ENCODE results near the gene IP6K3.

The IP6K3 gene

DNA sequence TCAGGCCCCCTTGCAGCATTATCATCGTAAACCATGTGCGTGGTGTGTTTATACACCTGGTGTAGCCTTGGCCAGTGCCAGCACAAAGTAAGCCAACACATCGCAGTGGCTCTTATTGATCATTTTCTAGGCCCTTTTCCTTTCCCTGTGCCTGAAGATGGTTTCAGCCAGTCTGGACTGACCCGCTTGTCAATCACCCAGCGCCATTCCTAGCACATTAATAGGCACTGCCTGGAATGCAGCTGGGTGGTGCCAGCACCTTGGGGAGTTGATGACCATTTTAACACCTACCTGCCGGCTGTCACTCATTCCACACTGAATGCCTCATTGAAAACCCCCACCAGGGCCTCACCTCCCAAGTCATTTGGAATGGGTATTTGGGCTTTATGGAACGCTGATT, 30.3 kb downstream of the IP6K3 start:
- TF ChIP-seq TAF1 (IDR thresholded peaks at IDR 0.05; ENCODE audit: borderline replicate concordance, insufficient read depth, low read length) = no peak
- no peak for TF ChIP-seq FOXP2 (optimal IDR thresholded peaks at IDR 0.05; ENCODE audit: borderline replicate concordance, extremely low read depth, extremely low read length, insufficient read depth)

DNA sequence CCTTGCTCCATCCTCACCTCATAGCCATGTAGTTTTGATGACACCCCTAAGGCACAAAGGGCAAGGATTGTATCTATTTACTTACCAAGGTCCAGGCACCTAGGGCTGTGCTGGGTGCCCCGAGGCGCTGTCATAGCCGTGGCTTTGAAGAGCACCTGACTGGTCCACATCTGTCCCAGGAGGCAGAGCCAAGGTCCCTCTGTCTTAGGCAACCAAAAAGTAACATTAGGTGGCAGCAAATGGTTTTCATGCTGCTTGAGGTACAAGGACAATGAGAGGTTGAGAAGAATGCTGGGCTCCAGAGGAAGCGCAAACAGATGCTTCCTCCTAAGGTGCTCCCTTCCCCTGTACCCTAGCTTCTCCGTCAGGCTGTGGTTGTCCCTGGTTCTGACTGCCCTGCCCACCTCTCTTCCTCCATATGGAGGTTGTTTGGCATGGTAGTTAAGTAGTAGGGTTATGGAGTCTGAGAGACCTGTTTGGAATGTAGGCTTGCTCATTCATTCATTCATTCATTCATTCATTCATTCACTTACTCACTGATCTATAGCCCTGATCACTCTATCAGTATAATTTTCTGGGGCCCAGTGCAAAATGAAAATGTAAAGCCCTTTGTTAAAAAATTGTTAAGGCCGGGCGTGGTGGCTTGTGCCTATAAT, 32.2 kb downstream of the IP6K3 start:
- TF ChIP-seq TAF1 (IDR thresholded peaks at IDR 0.05; ENCODE audit: borderline replicate concordance, insufficient read depth, low read length) (no peak), FOXP2 (optimal IDR thresholded peaks at IDR 0.05; ENCODE audit: borderline replicate concordance, extremely low read depth, extremely low read length, insufficient read depth) (no peak)
- TF ChIP-seq, protein P1, sequence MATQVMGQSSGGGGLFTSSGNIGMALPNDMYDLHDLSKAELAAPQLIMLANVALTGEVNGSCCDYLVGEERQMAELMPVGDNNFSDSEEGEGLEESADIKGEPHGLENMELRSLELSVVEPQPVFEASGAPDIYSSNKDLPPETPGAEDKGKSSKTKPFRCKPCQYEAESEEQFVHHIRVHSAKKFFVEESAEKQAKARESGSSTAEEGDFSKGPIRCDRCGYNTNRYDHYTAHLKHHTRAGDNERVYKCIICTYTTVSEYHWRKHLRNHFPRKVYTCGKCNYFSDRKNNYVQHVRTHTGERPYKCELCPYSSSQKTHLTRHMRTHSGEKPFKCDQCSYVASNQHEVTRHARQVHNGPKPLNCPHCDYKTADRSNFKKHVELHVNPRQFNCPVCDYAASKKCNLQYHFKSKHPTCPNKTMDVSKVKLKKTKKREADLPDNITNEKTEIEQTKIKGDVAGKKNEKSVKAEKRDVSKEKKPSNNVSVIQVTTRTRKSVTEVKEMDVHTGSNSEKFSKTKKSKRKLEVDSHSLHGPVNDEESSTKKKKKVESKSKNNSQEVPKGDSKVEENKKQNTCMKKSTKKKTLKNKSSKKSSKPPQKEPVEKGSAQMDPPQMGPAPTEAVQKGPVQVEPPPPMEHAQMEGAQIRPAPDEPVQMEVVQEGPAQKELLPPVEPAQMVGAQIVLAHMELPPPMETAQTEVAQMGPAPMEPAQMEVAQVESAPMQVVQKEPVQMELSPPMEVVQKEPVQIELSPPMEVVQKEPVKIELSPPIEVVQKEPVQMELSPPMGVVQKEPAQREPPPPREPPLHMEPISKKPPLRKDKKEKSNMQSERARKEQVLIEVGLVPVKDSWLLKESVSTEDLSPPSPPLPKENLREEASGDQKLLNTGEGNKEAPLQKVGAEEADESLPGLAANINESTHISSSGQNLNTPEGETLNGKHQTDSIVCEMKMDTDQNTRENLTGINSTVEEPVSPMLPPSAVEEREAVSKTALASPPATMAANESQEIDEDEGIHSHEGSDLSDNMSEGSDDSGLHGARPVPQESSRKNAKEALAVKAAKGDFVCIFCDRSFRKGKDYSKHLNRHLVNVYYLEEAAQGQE (IDR thresholded peaks at IDR 0.05; ENCODE audit: insufficient read depth in 1 of 2, low read depth in 2 of 2, low read length in 2 of 2) = no peak

DNA sequence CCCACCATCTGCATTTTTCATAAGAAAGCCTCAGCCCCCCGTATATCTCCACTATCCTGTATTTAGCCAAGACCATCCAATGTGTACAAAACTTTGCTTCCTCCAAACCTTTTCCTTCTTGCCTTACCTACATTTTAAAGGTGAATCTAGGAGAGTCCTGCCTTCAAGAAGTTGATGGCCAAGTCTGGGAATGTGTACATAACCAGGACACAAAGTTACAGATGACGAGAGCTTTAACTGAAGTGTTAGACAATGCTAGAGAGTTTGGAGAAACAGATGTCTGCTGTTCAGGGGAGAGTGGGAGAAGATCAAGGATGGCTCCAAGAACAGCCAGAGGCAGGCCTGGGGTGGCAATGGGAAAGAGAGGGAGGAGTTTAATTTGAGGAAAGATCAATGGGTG, 32.9 kb downstream of the IP6K3 start:
- TF ChIP-seq FOXP2 (optimal IDR thresholded peaks at IDR 0.05; ENCODE audit: borderline replicate concordance, extremely low read depth, extremely low read length, insufficient read depth) (no peak), SIN3A (IDR thresholded peaks at IDR 0.05; ENCODE audit: borderline replicate concordance, insufficient read depth, low read length) (no peak), POLR2AphosphoS5 (IDR thresholded peaks at IDR 0.05; ENCODE audit: low read depth, low read length) (no peak), TAF1 (IDR thresholded peaks at IDR 0.05; ENCODE audit: borderline replicate concordance, insufficient read depth, low read length) (no peak)
- TF ChIP-seq, protein P1 (IDR thresholded peaks at IDR 0.05; ENCODE audit: insufficient read depth in 1 of 2, low read depth in 2 of 2, low read length in 2 of 2) = no peak

DNA sequence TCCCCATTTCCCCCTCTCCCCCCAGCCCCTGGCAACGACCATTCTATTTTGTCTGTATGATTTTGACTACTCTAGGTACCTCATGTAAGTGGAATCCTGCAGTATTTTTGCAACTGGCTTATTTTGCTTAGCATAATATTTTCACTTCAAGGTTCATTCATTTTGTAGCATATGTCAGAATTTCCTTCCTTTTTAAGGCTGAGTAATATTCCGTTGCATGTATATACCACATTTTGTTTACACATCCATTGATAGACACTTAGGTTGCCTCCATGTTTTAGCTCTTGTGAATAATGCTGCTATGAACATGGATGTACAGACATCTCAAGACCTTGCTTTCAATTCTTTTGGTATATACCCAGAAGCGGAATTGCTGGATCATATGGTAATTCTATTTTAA, 33.8 kb downstream of the IP6K3 start:
- TF ChIP-seq TAF1 (IDR thresholded peaks at IDR 0.05; ENCODE audit: borderline replicate concordance, insufficient read depth, low read length) = no peak
- TF ChIP-seq FOXP2 (optimal IDR thresholded peaks at IDR 0.05; ENCODE audit: borderline replicate concordance, extremely low read depth, extremely low read length, insufficient read depth) = no peak
- TF ChIP-seq, protein P1 (IDR thresholded peaks at IDR 0.05; ENCODE audit: insufficient read depth in 1 of 2, low read depth in 2 of 2, low read length in 2 of 2) = no peak
- no peak for TF ChIP-seq POLR2AphosphoS5 (IDR thresholded peaks at IDR 0.05; ENCODE audit: low read depth, low read length)
- no peak for TF ChIP-seq SIN3A (IDR thresholded peaks at IDR 0.05; ENCODE audit: borderline replicate concordance, insufficient read depth, low read length)

DNA sequence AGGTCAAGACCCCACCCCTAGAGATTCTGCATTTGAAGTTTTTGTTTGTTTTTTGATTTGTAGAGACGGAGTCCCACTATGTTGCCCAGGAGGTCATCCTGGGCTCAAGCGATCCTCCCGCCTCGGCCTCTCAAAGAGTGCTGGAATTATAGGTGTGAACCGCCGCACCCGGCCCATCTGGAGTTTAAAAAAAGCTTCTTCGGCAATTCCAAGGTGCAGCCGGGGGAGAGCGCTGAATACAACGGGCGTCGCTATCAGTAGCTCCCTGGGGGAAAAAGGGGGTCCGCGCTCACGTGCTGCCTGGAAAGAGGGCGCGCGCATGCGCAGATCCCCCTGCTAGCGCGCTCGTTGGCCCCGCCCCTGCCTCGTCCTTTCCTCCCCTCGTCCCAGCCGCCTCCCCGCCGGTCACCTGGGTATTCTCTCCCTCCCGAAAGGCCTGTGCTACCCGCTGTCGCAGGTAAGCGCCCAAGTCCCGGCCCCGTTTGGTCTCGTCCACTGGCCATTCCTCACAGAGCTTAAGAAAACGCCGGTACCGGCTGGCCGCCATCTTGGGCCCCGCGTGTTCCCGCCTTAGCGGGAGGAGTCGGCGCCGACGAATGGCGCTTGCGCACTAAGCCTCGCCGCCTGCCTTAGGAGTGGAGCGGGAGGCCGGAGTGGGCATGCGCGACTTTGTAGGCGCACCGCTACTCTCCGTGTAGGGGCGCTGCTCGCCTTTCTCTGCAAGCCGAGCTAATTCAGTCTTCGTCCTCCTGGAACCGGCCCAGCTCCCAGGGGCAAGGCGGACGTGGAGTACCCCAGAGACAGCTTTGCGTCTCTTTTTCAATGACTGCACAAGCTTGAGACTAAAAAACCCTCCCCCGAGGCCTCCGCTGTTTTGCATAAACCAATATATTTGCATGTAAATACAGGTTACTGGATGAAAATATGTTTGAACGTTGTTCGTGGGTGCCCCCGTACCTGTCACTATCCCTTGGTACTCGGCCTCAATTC, 35.3 kb downstream of the IP6K3 start, which contains the start of gene UQCC2:
Gene UQCC2, minus strand, starts transcription at position 561 of the 990 bp plus-strand sequence. Its CDS starts 14 bp downstream, at position 547.
- TF ChIP-seq TAF1 (IDR thresholded peaks at IDR 0.05; ENCODE audit: borderline replicate concordance, insufficient read depth, low read length) (peak; percentile 98), SIN3A (IDR thresholded peaks at IDR 0.05; ENCODE audit: borderline replicate concordance, insufficient read depth, low read length) (peak; percentile 57; the same call in 1 of the 2 replicates), POLR2AphosphoS5 (IDR thresholded peaks at IDR 0.05; ENCODE audit: low read depth, low read length) (peak; percentile 99), FOXP2 (optimal IDR thresholded peaks at IDR 0.05; ENCODE audit: borderline replicate concordance, extremely low read depth, extremely low read length, insufficient read depth) (peak; percentile 12)
- TF ChIP-seq, protein P1 (IDR thresholded peaks at IDR 0.05; ENCODE audit: insufficient read depth in 1 of 2, low read depth in 2 of 2, low read length in 2 of 2) = peak in 1 of 2 experiments; percentile 45; a peak in 1 of 4 replicates

All from PFSK-1 (cell line).